HFFc6 (cell line): Measurements from ENCODE around the gene MTHFR. TPM values are rescaled to one million over a fixed set of nuclear protein-coding genes. Genes with fewer than 3 reads are reported as not detected.

Source experiments
- DNase-seq: peaks from one replicate; pipeline ENCODE4 v3.0.0-alpha.2; 2018
- H3K27ac Mint-ChIP-seq: 2 replicates; pipeline ENCODE4 v1.8.0; 2020; ENCODE audit warnings: mild to moderate bottlenecking, mixed read lengths
- H3K27me3 Mint-ChIP-seq: 2 replicates; pipeline ENCODE4 v1.8.0; 2021; ENCODE audit warnings: mild to moderate bottlenecking, moderate library complexity, mixed read lengths; ENCODE audit not compliant: insufficient read depth
- H3K36me3 Mint-ChIP-seq: 2 replicates; pipeline ENCODE4 v1.8.0; 2021; ENCODE audit warnings: low read depth, mixed read lengths
- H3K4me1 Mint-ChIP-seq: 2 replicates; pipeline ENCODE4 v1.8.0; 2020; ENCODE audit warnings: low read depth, mixed read lengths
- H3K4me3 Mint-ChIP-seq: 2 replicates; pipeline ENCODE4 v1.8.0; 2020; ENCODE audit warnings: mild to moderate bottlenecking, moderate library complexity, mixed read lengths
- H3K9me3 Mint-ChIP-seq: 2 replicates; pipeline ENCODE4 v1.8.0; 2020; ENCODE audit warnings: mild to moderate bottlenecking, mixed read lengths
- total RNA-seq, 6 experiments: library from RNA; stranded (reverse); fragmentation: NEBNext Ultra II Directional; extraction: Animal tissue kit (Norgen Biotek cat#: 25700); gene quantifications; 2 replicates in 1 of 6; 3 replicates in 5 of 6; pipeline ENCODE4 v1.2.3, GENCODE V29; 2021
- TF ChIP-seq, protein P1 (sequence below): fragments of 200-600 bp; sonication (generic); IDR thresholded peaks from 2 replicates; pipeline ENCODE4 v1.5.0; 2021; ENCODE audit warnings: antibody characterized with exemption, mild to moderate bottlenecking

MTHFR gene
- total RNA-seq, 6 experiments from 2014 or later, result 9.4 to 11.7 (median 10.5) TPM

DNA sequence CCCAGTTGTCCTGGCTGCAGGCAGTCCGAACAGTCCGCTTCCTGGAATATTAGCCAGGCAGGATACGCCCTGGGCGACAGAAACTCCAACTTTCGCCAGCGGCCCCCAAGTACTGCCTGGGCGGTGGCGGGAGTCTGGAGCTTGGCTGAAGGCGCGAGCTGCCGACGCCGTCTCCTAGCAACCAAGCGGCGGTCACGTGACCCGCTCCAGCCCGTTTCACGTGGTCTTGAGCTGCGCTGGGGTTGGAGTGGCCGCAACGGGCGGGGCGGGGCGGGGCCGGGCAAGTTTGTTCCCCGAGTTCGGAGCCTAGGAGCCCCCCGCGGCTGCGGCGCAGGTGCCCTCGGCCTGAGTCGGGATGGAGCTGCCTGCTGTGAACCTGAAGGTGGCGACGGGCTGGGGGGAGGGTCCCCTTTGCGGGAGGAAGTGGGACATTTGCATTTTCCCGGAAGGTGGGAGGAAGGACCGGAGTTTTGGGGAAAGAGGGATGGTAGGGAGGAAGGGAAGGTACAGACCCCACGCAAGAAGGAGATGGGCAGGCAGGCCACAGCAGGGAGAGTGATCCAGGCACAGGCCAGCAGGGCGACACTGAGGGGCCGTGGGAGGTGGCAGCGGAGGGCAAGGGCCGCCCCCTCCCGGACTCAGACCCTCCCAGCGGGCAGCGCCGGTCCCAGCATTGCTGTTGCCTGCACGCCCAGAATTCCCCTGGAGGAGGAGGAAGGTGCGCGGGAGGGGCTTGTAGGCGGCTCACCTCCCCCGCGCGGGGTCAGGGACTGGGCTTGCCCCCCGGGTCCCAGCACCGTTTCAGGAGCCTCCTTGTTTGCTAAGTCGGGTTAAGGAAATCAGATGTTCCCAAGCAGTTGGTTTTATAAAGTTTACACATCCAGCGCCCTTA, 69.7 kb downstream of the MTHFR start, which contains the start of gene AGTRAP:
Gene AGTRAP (plus strand): TSS at position 283 of the 892 bp plus-strand sequence. CDS start 73 bp downstream, at position 356.
- DNase-seq, result peak; percentile 82
- Mint-ChIP-seq H3K36me3 (no peaks in the 10 kb centered on the region; the same call in 1 of the 2 replicates), H3K27ac (peak within 1 kb of the TSS; percentile 93), H3K4me1 (peaks cover 31% of the 10 kb centered on the region), H3K27me3 (no peaks in the 10 kb centered on the region; the same call in 1 of the 2 replicates), H3K9me3 (no peaks in the 10 kb centered on the region), H3K4me3 (peak within 1 kb of the TSS; percentile 93)
- TF ChIP-seq, protein P1, sequence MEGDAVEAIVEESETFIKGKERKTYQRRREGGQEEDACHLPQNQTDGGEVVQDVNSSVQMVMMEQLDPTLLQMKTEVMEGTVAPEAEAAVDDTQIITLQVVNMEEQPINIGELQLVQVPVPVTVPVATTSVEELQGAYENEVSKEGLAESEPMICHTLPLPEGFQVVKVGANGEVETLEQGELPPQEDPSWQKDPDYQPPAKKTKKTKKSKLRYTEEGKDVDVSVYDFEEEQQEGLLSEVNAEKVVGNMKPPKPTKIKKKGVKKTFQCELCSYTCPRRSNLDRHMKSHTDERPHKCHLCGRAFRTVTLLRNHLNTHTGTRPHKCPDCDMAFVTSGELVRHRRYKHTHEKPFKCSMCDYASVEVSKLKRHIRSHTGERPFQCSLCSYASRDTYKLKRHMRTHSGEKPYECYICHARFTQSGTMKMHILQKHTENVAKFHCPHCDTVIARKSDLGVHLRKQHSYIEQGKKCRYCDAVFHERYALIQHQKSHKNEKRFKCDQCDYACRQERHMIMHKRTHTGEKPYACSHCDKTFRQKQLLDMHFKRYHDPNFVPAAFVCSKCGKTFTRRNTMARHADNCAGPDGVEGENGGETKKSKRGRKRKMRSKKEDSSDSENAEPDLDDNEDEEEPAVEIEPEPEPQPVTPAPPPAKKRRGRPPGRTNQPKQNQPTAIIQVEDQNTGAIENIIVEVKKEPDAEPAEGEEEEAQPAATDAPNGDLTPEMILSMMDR, result peak; percentile 25; the same call in 1 of the 2 replicates

Other genes starting within 250 kb of the MTHFR start
- 1 to 10 TPM in 2 of 6 experiments, under 1 TPM in 4; 0.66 to 1.7 (median 0.78) TPM for gene FBXO2, start 151.5 kb downstream of the MTHFR start, total RNA-seq
- 10 to 100 TPM; 15.1 to 24.1 (median 18.9) TPM for gene FBXO44, start 151.1 kb downstream of the MTHFR start, total RNA-seq
- 1 to 10 TPM; 2.5 to 4.4 (median 3.6) TPM for gene FBXO6, start 141.8 kb downstream of the MTHFR start, total RNA-seq
- 10 to 100 TPM; 31.7 to 48.8 (median 42.2) TPM for gene MAD2L2, start 124.8 kb downstream of the MTHFR start, total RNA-seq
- gene DRAXIN, start 114.3 kb downstream of the MTHFR start, total RNA-seq, result not detected
- gene AGTRAP, start 69.8 kb downstream of the MTHFR start, total RNA-seq, result 10 to 100 TPM; 31.4 to 41.4 (median 33.6) TPM
- under 1 TPM in 4 of 6 experiments, not detected in 2; 0.23 to 0.59 (median 0.38) TPM for gene C1orf167, start 43.8 kb downstream of the MTHFR start, total RNA-seq
- 1 to 10 TPM; 6.2 to 8.3 (median 7.9) TPM for gene CLCN6, start 227 bp upstream of the MTHFR start, total RNA-seq
- not detected for gene NPPA, start 41.8 kb upstream of the MTHFR start, total RNA-seq
- not detected for gene NPPB, start 53.0 kb upstream of the MTHFR start, total RNA-seq
- gene KIAA2013, start 120.5 kb upstream of the MTHFR start, total RNA-seq, result 10 to 100 TPM; 59.0 to 74.3 (median 66.5) TPM
- 100 to 1,000 TPM; 294 to 438 (median 315) TPM for gene PLOD1, start 128.8 kb upstream of the MTHFR start, total RNA-seq
- gene MFN2, start 174.5 kb upstream of the MTHFR start, total RNA-seq, result 100 to 1,000 TPM in 4 of 6 experiments, 10 to 100 TPM in 2; 92.8 to 112 (median 101) TPM
- 10 to 100 TPM in 5 of 6 experiments, 1 to 10 TPM in 1; 9.9 to 14.8 (median 12.6) TPM for gene MIIP, start 213.5 kb upstream of the MTHFR start, total RNA-seq